HG03442 (cell line): ENCODE data around the gene KRT72.
"Not testable (repeated sequence)": the region's sequence is repeated elsewhere in the genome, so short reads cannot be mapped to it uniquely, and the experiment has no call there.

Experiments
- ATAC-seq: cut with Tn5 transposase; IDR thresholded peaks from one replicate; pipeline ENCODE4 v1.9.1; 2021; ENCODE audit warnings: mild to moderate bottlenecking, moderate library complexity; ENCODE audit not compliant: unreplicated experiment

Gene KRT72

GRCh38 chr12:52608826-52609630 is 7.8 kb upstream of the KRT72 start:
- no peak for ATAC-seq

GRCh38 chr12:52608161-52608560 is 6.9 kb upstream of the KRT72 start:
- ATAC-seq = no peak

- ATAC-seq = no peak
These were observed 6.1 kb upstream of the KRT72 start for GRCh38 chr12:52607314-52607713.

- ATAC-seq = no peak
These were observed 5.4 kb upstream of the KRT72 start for GRCh38 chr12:52606581-52607218.

- ATAC-seq = no peak
These were observed 4.8 kb upstream of the KRT72 start for GRCh38 chr12:52606096-52606495.

- no peak for ATAC-seq
These were observed 4.3 kb upstream of the KRT72 start for GRCh38 chr12:52605542-52605941.

- ATAC-seq = no peak
These were observed 3.6 kb upstream of the KRT72 start for GRCh38 chr12:52604859-52605258.

- no peak for ATAC-seq
These were observed 2.1 kb upstream of the KRT72 start for GRCh38 chr12:52603314-52603713.

- ATAC-seq = no peak
These were observed 1.3 kb upstream of the KRT72 start for GRCh38 chr12:52602552-52602951.

- no peak for ATAC-seq
These were observed 408 bp upstream of the KRT72 start for GRCh38 chr12:52601671-52602070.

GRCh38 chr12:52600475-52600874 is 788 bp downstream of the KRT72 start:
- no peak for ATAC-seq

- ATAC-seq = no peak
These were observed 1.2 kb downstream of the KRT72 start for GRCh38 chr12:52600071-52600470.

GRCh38 chr12:52598966-52599365 is 2.3 kb downstream of the KRT72 start:
- ATAC-seq = no peak

- not testable (repeated sequence) for ATAC-seq
These were observed 7.0 kb downstream of the KRT72 start for GRCh38 chr12:52594237-52594636.

GRCh38 chr12:52591521-52591920 is 9.7 kb downstream of the KRT72 start:
- ATAC-seq = no peak

GRCh38 chr12:52590021-52590420 is 11.2 kb downstream of the KRT72 start:
- ATAC-seq = no peak

- ATAC-seq = no peak
These were observed 13.7 kb downstream of the KRT72 start for GRCh38 chr12:52587563-52587962.

GRCh38 chr12:52585946-52586345 is 15.3 kb downstream of the KRT72 start:
- ATAC-seq = no peak

- no peak for ATAC-seq
These were observed 16.2 kb downstream of the KRT72 start for GRCh38 chr12:52585066-52585465.

- ATAC-seq = no peak
These were observed 17.0 kb downstream of the KRT72 start for GRCh38 chr12:52584156-52584682.

- no peak for ATAC-seq
These were observed 18.2 kb downstream of the KRT72 start for GRCh38 chr12:52582971-52583456.

GRCh38 chr12:52582486-52582885 is 18.8 kb downstream of the KRT72 start:
- ATAC-seq = no peak
